K562 (cell line): ENCODE data around the gene STK24.

Experiments used
- BRCA1 ChIP-seq, 2 experiments: fragments of 450-650 bp in 1 of 2; sonication (generic) in 1 of 2; formaldehyde crosslinking in 1 of 2; IDR thresholded peaks; 2 replicates each; pipeline versions ENCODE4 v1.5.0 to v1.6.1; 2017 to 2020; ENCODE audit warnings: mild to moderate bottlenecking in 1 of 2, missing genetic modification reagents in 1 of 2
- HCFC1 ChIP-seq: IDR thresholded peaks from 2 replicates; pipeline ENCODE4 v1.6.1; 2012; ENCODE audit warnings: low read depth, low read length, improper control_type of control experiment
- POLR2A ChIP-seq: fragments of 450-650 bp; conservative IDR thresholded peaks from 2 replicates; pipeline ENCODE4 v1.6.1; 2016
- SMC3 ChIP-seq: conservative IDR thresholded peaks from 2 replicates; pipeline ENCODE4 v1.6.1; 2011; ENCODE audit warnings: low read depth, low read length, improper control_type of control experiment; ENCODE audit not compliant: insufficient read depth
- TAF1 ChIP-seq: IDR thresholded peaks from 2 replicates; pipeline ENCODE4 v1.6.1; 2011; ENCODE audit warnings: mild to moderate bottlenecking, low read length, moderate library complexity; ENCODE audit not compliant: insufficient read depth, control insufficient read depth, severe bottlenecking; ENCODE audit errors: extremely low read depth
- ZNF175 ChIP-seq: fragments of 200-800 bp; sonication (Bioruptor generic); IDR thresholded peaks from 2 replicates; pipeline ENCODE4 v1.6.1; 2016; ENCODE audit warnings: low read depth, mild to moderate bottlenecking, missing genetic modification characterization, missing compliant biosample characterization
- TF ChIP-seq, protein P1 (sequence below), 3 experiments: IDR thresholded peaks in 2 of 3; conservative IDR thresholded peaks in 1 of 3; 2 replicates each; pipeline ENCODE4 v1.5.1; 2011 to 2012; ENCODE audit warnings: low read length in 3 of 3, mild to moderate bottlenecking in 3 of 3, control low read depth in 2 of 3, improper control_type of control experiment in 1 of 3, inconsistent platforms in 1 of 3, low read depth in 1 of 3, mixed read lengths in 1 of 3, moderate library complexity in 1 of 3; ENCODE audit not compliant: insufficient read depth in 2 of 3

DNA sequence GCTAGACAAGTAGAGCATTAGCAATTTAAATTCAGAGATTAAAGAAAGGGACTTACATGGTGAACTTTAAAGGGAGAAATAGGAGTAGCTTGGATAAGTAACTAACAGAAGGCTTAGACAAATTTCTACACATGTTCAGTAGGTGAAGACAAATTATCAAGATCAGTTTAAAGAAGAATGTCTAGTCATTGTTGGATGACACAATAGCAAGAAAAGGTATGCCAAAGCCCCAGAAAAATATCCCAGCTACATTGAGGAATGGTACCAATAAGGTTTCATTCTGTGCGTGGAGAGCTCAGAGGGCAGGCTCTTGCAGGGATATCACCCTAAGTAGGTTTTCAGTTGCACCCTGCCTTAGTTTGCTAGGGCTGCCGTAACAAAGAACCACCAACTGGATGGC is 3.5 kb upstream of the STK24 start:
- TF ChIP-seq HCFC1 (no peak), POLR2A (no peak), ZNF175 (CRISPR knock-in tag) (no peak), BRCA1 (IDR thresholded peaks at IDR 0.05) (no peak), BRCA1 (CRISPR knock-in tag; IDR thresholded peaks at IDR 0.05) (no peak), TAF1 (no peak), SMC3 (no peak)
- TF ChIP-seq, protein P1, sequence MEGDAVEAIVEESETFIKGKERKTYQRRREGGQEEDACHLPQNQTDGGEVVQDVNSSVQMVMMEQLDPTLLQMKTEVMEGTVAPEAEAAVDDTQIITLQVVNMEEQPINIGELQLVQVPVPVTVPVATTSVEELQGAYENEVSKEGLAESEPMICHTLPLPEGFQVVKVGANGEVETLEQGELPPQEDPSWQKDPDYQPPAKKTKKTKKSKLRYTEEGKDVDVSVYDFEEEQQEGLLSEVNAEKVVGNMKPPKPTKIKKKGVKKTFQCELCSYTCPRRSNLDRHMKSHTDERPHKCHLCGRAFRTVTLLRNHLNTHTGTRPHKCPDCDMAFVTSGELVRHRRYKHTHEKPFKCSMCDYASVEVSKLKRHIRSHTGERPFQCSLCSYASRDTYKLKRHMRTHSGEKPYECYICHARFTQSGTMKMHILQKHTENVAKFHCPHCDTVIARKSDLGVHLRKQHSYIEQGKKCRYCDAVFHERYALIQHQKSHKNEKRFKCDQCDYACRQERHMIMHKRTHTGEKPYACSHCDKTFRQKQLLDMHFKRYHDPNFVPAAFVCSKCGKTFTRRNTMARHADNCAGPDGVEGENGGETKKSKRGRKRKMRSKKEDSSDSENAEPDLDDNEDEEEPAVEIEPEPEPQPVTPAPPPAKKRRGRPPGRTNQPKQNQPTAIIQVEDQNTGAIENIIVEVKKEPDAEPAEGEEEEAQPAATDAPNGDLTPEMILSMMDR (IDR thresholded peaks at IDR 0.05 in 2 of 3, conservative IDR thresholded peaks at IDR 0.05 in 1 of 3; ENCODE audit: insufficient read depth in 2 of 3, low read depth in 1 of 3, low read length in 3 of 3): no peak
